ENCODE data around the gene RNF126.
"Not testable (repeated sequence)": the region's sequence is repeated elsewhere in the genome, so short reads cannot be mapped to it uniquely, and the experiment has no call there.

RNF126 gene

DNA sequence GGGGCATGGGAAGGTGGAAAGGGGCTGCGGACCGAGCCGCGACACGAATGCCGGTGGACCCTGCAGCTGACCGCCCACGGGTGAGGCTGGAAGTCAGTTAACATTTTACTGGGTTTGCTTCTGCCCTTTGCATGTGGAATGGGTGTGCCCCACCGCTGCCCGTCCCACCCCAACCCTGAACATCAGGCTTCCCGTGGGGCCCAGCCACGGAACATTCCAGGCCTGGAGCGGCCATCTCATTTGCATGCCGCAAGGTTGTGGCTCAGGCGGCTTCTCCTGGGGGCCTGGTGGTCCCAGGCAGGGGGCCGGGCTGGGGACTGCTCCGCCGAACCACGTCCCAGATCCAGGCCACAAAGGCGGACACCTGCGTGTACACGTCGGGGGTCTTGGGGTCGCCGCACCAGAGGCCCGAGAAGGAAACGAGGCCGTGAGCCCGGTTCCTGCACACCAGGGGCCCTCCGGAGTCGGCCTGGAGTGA, 22.5 kb upstream of the RNF126 start:
- DNase-seq: no peak

DNA sequence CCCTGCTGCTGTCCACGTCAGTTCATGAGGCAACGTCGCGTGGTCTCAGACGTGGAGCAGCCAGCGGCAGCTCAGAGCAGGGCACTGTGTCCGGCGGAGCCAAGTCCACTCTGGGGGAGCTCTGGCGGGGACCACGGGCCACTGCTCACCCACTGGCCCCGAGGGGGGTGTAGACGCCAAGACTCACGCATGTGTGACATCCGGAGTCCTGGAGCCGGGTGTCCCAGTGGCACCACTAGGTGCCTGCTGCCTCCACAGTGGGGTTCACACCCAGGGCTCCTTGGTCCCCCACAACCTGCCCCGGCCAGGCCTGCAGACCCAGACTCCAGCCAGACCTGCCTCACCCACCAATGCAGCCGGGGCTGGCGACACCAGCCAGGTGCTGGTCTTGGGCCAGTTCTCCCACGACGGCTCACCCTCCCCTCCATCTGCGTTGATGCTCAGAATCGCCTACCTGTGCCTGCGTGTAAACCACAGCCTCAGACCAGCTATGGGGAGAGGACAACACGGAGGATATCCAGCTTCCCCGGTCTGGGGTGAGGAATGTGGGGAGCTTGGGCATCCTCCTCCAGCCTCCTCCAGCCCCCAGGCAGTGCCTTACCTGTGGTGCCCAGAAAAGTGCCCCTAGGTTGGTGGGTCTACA, 19.8 kb upstream of the RNF126 start:
- no peak for DNase-seq

DNA sequence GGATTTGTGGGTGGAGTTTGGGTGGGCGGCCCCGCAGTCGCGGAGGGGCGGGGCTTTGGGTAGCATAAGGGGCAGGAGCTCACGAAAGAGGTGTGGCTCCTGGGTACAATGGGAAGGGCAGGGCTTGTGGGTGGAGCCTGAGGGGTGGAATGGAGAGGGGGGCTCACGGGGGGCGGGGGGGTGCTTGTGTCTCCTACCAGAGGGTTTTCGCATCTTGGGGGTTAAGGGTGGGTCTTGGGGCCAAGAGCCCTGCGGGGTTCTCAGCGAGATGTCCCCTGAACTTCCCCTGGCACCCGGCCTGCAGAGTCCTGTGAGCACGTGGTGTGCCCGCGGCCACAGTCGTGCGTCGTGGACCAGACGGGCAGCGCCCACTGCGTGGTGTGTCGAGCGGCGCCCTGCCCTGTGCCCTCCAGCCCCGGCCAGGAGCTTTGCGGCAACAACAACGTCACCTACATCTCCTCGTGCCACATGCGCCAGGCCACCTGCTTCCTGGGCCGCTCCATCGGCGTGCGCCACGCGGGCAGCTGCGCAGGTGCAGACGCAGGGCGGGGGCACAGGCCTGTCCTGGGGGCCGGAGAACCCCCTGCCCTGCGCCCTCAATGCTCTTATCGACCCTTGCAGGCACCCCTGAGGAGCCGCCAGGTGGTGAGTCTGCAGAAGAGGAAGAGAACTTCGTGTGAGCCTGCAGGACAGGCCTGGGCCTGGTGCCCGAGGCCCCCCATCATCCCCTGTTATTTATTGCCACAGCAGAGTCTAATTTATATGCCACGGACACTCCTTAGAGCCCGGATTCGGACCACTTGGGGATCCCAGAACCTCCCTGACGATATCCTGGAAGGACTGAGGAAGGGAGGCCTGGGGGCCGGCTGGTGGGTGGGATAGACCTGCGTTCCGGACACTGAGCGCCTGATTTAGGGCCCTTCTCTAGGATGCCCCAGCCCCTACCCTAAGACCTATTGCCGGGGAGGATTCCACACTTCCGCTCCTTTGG, 18.3 kb upstream of the RNF126 start:
- peak; percentile 90 for DNase-seq

DNA sequence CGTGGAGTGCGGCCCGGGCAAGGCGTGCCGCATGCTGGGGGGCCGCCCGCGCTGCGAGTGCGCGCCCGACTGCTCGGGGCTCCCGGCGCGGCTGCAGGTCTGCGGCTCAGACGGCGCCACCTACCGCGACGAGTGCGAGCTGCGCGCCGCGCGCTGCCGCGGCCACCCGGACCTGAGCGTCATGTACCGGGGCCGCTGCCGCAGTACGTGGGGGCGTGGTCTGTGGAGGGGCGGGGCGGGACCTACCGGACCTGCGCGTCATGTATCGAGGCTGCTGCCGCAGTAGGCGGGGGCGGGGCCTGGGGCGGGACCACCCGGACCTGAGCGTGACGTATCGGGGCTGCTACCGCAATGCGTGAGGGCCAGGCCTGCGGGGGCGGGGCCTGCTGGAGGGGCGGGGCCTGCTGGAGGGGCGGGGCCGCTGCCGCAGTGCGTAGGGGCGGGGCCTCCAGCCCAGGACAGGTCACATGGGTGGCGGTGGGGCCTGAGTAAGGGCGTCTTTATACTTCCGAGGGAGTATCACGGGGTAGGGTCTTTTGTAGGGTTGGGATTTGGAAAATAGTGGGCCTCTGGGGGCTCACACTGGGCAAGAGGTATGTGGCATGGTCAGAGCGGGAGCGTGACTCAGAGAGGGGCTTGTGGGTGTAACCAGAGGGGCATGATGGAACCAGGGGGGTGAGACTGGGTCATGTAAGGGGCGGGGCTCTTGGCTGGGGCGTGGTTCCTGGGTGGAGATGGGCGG, 17.4 kb upstream of the RNF126 start:
- DNase-seq: peak; percentile 100

DNA sequence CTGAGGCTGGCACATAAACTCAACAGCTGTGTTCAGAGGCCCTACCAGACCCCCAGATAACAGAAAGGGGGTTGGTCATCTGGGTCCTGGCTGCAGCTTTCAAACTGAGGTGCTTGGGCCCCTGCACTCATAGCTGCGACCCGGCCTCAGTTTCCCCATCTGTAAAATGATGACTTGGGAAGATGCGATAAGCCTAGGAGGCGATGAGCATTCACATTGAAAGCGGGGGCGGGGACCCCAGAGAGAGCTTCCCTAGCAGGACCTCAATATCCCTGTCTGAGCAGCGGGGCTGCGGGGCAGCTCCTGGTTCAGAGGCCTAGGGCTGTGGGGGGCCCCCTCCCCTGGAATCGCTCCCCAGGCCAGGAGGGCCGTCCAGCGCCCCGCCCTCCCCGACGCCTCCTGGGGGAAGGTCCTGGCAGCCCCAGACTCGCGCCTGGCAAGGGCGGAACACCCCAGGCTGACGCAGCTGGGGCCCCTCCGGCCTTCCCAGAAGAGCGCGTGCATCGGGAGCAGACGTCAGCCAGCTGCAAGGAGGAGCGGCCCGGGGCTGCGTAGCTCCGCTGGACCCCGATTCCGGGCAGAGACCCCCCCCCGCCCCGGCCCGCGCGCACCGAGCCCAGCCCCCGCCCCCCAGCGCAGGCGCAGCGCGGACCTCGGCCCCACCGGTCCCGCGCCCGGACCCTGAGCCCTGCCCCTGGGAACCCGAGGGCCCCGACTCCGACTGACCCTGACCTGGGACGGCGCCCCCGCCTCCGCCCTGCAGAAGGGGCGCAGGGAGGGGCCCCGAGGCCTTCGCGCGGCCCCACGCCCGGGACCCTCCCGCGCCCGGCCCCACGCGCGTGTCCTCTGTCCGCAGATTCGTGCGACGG, 16.6 kb upstream of the RNF126 start:
- DNase-seq: peak; percentile 46

DNA sequence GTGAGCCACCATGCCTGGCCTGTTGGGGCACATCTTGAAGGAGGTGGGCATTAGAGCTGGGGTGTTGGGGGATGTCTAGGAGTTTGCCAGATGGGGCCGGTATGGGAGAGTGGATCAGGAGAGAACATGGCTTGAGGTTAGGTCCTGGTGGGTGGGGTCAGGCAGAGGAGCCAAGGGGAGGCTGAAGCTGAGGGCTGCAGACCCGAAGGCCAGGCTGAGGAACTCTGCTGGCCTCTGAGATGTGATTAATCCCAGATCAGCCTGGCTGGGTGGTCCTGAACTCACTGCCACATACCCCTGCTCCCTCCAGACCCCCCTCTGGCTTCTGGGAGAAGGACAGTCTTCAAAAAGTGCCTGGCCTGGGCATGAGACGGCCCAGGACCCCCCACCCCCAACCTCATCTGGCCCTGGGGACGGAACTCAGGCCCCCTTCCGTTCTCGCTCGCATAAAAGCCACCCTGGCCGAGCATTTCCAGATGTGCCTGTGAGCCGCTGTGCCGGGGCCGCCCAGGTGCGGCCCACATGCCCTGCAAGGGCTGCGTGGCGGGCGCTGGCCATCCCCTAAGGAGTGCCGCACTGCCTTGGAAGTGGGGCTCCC, 15.9 kb upstream of the RNF126 start:
- DNase-seq: no peak

DNA sequence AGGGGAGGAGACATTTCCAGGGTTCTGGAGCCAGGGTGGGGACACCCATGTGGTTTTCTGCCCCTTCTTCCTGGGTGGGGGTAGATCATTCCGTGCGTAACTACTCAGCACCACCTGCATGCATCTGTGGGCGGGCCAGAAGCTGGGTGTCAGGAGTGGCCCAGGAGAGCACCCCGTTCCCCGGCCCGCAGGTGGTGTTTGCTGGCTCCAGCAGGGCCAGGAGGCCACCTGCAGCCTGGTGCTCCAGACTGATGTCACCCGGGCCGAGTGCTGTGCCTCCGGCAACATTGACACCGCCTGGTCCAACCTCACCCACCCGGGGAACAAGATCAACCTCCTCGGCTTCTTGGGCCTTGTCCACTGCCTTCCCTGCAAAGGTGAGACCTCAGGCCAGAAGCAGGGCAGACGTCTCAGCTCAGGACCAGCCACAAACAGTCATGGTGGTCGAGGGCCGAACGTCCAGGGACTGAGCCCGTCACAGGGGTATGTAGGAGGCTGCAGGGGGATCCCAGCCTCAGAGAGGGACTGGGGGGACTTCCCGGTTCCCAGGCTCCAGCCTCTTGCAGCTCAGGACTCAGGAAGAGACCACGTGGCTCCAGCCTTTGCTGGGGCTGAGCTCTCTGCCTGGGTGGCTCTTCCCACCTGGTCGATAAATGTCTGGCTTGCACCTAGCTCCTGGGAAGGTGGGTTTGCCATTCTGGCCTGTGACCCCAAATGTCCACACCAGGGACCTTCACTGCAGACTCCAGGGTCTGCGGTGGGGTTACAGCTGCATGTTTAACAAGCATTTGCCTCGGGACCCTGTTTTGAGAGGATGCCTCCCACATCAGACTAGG, 14.8 kb upstream of the RNF126 start:
- no peak for DNase-seq

DNA sequence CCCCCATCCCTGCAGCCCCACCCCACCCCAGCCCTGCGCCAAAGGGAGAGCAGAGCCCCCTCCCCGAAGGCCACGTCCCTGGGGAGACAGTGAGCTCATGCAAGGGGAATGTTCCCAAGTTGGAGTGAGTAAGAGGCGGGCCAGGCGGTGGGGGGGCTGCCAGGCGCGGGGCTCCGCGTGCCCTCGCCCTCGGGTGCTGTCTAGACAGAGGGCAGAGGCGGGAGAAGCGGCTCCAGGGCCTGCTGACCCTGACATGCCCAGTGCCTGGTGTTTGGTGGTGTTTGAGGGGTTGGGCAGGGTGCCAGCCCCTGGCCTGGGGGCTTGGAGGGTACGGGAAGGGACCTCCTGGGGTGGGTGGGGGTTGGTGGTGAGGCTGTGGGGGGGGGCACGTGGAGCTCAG, 14.2 kb upstream of the RNF126 start:
- no peak for DNase-seq

DNA sequence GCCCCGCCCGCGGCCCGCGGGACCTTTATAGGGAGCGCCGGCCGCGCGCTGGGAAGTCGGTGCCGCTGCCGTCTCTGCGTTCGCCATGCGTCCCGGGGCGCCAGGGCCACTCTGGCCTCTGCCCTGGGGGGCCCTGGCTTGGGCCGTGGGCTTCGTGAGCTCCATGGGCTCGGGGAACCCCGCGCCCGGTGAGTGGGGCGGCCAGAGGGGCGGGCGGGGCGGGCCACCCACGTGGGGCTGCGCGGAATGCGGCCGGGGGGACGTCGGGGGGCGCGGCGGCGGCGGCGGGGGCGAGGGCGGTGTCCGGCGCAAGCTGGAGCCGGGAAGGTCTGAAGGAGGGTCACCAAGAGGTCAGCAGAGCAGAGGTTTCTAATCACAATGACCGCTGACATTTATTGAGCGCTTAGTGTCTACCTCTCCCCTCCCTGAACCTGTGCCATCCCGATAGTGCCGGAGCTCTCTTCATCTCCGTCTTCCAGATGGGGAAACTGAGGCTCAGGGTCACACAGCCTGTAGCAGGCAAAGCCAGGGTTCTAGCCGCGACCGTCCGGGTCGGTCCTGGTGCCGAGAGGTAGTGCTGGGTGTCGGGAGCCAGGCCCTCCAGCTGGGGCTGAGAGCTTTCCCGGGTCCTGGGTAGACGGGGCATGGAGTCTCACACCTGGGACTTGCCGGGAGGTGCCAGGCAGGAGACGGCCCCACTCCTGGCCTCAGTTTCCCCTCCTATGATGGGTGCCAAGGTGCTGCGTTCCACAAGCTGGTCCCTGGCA, 13.5 kb upstream of the RNF126 start, which contains the start of gene FSTL3:
Gene FSTL3, plus strand, starts transcription at position 54 of the 767 bp plus-strand sequence. Its CDS starts 32 bp downstream, at position 86.
- DNase-seq: no peak

DNA sequence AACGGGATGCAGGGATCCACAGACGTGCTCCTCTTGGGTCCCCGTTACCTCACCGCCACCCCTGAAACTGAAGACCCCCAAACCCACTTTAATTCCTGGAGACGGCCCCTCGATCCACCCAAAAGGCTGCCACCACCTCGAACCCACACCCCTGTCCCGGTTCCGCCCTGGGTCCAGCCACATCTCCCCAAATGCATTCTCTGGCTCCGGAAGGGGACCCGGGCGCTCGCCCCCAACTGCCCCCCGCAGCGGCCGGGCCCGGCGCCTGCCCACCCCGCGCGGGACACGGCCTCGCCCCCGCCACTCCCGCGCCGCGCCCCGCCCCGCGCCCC, 13.0 kb upstream of the RNF126 start:
- DNase-seq: no peak

DNA sequence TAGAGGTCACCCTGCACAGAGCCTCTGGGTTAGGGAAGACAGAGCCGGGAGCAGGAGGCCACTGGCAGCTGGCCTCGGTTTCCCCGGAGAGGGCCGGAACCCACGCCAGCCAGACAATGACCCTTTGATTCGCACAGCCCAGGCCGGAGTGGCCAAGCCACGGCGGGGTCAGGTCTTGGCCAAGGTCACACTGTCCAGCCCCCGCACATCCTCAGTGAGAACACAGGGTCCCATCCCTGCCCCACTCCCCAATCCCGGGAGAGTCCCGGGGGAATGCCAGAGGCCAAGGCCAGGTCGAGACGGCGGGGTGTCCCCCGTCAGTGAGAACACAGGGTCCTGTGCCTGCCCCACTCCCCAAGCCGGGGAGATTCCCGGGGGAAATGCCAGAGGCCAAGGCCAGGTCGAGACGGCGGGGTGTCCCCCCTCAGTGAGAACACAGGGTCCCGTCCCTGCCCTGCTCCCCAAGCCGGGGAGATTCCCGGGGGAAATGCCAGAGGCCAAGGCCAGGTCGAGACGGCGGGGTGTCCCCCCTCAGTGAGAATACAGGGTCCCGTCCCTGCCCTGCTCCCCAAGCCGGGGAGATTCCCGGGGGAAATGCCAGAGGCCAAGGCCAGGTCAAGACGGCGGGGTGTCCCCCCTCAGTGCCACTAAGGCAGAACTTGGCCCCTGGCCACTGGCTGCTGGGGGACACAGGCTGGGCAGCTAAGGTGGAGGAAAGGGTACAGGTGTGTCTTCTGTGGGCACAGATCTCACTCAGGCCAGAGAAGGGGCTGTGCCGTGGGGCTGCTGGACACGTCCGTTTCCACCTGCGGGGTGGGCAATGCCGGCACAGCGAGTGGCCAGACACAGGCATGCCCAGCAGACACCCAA, 11.5 kb upstream of the RNF126 start:
- no peak for DNase-seq

DNA sequence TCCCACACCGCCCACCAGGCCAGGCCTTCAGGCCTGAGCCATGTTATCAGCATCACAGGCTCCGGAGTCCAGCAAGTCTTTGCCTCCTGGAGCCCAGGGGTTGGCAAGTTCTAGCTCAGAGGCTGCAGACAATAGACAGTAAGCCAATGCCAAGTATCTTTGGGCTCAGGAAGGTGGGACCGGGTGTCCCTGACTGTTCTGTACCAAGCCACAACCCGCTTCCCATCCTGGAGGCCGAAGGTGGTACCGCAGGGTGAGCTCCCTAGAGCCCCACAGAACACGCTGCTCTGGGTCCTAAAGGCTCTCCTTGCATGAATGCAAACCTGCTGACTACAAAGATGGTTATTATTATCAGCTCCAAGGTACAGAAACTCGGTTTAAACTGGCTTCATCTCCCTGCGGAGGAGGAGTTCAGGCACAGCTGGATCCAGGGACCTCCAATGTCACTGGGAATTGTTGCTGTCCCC, 7.6 kb upstream of the RNF126 start:
- DNase-seq: no peak

DNA sequence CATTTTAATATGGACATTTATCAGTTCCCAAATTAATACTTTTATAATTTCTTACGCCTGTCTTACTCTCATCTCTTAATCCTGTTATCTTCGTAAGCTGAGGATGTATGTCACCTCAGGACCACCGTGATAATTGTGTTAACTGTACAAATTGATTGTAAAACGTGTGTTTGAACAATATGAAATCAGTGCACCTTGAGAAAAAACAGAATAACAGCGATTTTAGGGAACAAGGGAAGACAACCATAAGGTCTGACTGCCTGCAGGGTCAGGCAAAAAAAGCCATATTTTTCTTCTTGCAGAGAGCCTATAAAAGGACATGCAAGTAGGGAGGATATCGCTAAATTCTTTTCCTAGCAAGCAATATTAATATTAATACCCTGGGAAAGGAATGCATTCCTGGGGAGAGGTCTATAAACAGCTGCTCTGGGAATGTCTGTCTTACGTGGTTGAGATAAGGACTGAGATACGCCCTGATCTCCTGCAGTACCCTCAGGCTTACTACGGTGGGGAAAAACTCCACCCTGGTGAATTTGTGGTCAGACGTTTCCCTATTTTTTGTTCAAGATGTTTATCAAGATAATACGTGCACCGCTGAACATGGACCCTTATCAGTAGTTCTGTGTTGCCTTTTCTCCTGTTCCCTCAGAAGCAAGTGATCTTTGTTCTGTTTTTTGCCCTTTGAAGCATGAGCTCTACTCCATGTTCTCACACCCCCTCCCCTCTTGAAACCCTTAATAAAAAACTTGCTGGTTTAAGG, 5.8 kb upstream of the RNF126 start:
- not testable (repeated sequence) for DNase-seq

DNA sequence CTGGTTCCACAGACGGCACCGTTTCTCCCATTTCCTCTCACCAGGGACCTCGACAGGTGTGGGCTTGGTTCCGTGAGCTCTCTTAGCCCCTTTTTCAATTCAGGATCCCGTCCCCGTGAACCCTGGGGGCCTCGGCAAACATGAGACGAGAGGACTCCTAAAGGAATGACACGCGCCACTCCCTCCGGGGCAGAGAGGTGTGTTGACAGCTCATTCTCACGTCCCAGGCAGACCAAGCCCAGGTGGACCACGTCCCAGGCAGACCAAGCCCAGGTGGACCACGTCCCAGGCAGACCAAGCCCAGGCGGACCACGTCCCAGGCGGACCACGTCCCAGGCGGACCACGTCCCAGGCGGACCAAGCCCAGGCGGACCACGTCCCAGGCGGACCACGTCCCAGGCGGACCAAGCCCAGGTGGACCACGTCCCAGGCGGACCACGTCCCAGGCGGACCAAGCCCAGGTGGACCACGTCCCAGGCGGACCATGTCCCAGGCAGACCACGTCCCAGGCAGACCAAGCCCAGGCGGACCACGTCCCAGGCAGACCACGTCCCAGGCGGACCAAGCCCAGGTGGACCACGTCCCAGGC, 4.1 kb upstream of the RNF126 start:
- DNase-seq: not testable (repeated sequence)

DNA sequence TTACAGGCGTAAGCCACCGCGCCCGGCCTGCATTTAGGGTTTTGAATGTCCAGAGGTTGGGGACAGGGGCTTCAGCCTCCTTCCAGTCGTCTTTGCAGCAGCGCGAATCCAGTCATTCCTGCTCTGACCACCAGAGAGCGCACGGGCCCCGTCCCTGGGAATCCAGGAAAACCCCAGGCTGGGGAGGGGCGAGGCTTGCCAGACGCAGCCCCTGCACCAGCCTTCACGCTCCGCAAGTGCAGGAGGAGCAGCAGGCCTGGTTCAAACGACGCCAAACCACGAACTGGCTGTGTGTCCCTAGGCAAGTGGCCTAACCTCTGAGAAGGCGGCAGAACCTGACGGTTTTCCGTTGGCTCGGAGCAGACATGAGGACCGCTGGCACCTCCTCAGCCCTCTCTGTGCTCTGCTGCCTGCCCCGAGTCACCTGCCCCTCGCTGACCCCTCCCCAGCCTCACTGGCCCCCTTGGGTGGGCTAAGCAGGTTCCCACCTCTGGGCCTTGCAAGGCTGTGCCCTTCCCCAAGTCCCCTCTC, 2.0 kb upstream of the RNF126 start:
- DNase-seq: peak; percentile 88

DNA sequence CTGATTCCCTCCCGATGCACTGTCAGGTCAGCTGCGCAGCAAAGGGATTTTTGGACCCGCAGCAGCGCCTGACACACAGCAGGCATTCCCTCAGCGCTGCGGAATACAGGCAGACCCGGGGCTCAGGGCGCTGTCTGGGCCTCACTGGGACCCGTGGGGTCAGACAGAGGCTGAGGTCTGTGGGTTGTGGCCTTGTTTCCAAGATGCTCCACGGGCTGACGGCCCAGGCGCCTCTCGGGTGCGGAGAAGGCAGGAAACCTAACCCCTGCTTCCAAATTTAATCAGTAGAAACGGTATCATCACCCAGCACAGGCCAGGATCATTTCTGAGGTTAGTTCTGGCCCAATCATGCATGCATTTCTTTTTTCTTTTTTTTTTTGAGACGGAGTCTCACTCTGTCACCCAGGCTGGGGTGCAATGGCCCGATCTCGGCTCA, 686 bp upstream of the RNF126 start:
- DNase-seq: no peak

DNA sequence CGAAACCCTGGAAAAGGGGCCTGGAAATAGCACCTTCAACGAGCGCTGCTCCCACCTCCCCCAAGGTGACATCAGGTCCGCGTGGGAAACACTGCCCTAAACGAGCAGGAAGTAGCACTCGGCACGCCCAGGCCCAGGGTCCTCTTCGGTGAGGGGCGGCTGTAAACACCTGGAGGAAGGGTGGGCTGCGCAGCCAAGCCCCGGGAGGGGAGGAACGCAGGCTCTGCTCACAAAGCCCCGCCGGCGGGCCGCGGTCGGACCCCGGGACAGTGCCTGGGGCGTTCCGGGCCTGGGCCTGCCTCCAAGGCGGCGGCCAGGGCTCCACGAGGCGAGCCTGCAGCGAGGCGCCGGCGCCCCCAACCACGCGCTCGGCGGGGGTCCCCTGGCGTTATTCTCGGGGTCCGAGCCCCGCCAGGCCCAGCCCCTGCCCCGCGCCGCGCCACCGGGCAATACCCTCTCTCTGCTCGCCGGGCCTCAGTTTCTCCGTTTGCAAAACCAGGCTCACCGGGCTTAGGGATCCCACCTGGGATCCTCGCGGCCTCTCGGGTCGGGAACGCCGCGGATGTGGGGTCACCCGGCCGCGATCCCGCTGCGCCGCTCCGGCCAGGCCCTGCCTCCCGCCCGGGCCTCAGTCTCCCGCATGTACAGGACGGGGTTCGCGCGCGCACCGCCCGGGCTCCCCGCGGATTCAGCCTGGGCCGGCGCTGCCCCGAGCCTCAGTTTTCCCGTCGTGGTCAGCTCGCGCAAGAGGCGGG, 630 bp downstream of the RNF126 start:
- peak; percentile 80 for DNase-seq

All from CD4-positive, alpha-beta T cell treated with Interleukin-17A for 4 hours (primary cell).